Measurements from ENCODE around the gene FEM1C.

- no peak for TF ChIP-seq CTCF (IDR thresholded peaks at IDR 0.05)
- TF ChIP-seq POLR2A (IDR thresholded peaks at IDR 0.05) = no peak
Observed at GRCh38 chr5:115579747-115580173, 35.2 kb upstream of the FEM1C start.
